Stimulated activated CD4-positive, alpha-beta T cell treated with anti-CD3 and anti-CD28 coated beads, Interleukin-1b, Interleukin-23, amount 100 ng/mL, for 1 hour (primary cell): ENCODE data around the gene ZC3H4.

ENCODE experiments used
- DNase-seq, 2 donors: peaks; one replicate each; pipeline ENCODE4 v3.0.0-alpha.2; 2020; ENCODE audit warnings: low read depth in 2 of 2

Gene ZC3H4

DNA sequence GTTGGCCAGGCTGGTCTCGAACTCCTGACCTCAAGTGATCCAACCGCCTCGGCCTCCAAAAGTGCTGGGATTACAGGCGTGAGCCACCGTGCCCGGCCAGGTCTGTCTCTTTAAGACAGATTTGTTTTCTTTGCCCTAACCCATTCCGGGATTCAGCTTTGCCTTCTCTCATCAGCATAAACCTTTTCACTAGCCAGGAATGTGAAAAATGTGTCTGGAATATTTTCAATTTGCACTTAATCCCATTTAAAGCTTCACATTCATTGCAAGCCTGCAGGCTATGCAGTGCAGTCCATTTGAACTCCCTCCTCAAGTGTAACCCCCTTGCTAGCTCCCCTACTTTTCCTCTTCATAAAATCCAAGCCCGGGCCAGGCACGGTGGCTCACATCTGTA is 64.3 kb downstream of the ZC3H4 start:
- DNase-seq = no peak

DNA sequence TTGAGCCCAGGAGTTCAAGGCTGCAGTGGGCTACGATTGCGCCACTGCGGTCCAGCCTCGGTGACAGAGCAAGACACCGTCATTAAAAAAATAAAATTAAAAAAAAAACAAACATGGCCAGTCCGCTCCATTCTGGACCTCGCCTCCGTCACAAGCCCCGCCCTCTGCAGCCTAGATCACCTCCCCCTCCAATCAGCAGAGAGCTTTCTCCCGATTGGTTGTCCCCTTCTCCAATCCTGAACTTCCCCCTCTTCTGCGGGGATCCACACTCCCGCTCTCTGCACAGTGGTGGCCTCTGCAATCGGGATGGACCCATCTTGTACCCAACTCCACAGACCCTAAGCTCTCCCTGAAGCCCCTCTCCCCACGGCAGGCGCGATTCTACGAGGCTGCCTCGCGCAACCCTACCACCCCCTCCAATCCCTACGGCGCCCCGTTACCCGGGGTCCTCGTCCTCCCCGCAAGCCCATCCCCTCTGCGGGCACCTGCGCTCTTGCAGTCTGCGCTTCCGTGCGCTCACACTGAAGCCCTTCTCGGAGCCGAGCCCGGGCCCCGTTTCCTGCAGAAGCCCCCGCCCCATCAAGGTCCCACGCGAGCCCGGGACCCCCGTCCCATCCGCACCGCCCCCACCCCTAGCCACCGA is 65.7 kb downstream of the ZC3H4 start:
- peak in 1 of 2 donors; percentile 31 for DNase-seq

DNA sequence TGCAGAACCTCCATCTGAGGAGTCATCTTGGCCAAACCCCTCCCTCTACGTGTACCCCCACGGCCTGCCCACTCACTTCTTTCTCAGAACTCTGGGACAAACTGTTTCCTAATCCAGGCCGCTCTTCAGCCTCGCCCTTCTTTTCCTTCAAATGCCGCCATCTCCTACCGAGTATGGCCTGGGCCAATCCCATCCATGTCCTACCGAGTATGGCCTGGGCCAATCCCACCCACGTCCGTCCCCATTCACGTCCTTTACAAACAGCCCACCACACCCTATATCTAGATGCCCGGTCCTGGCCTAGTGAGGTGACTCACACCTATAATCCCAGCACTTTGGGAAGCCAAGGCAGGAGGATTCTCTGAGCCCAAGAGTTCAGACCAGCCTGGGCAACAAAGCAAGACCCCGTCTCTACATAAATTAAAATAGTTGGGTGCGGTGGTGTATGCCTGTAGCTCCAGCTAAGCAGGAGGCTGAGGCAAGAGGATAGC is 66.3 kb downstream of the ZC3H4 start:
- no peak for DNase-seq

GRCh38 chr19:47045867-47046470 is 67.6 kb downstream of the ZC3H4 start:
- no peak for DNase-seq

DNA sequence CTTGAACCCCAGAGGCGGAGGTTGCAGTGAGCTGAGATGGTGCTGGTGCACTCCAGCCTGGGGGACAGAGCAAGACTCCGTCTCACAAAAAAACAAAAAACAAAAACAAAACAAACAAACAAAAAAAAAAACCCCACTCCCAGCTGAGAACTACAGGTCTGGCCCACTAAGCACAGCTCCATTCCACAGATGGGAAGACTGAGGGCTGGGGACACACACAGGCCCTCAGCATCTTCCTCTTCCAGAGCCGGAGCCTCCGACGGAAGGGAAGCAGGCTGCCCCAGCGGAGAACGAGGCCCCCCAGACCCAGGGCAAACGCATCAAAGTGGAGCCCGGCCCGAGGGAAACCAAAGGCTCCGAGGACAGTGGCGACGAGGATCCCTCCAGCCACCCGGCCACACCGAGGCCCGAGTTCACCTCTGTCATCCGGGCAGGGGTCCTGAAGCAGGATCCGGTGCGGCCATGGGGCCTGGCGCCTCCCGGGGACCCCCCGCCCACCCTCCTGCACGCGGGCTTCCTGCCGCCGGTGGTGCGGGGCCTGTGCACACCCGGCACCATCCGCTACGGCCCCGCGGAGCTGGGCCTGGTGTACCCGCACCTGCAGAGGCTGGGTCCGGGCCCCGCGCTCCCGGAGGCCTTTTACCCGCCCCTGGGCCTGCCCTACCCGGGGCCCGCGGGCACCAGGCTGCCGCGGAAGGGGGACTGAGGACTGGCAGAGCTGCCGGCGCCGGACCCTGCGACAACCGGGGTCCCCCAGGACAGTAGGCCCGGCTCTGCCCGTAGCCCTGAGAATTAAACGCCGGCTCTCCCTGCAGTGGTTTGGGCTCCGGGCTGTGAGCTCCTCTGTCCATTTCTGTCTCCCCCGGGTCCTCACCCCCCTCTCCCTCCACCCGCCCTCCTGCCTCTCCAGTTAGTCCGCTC is 68.4 kb downstream of the ZC3H4 start:
- DNase-seq = no peak

GRCh38 chr19:47040869-47041268 is 72.7 kb downstream of the ZC3H4 start:
- no peak for DNase-seq

DNA sequence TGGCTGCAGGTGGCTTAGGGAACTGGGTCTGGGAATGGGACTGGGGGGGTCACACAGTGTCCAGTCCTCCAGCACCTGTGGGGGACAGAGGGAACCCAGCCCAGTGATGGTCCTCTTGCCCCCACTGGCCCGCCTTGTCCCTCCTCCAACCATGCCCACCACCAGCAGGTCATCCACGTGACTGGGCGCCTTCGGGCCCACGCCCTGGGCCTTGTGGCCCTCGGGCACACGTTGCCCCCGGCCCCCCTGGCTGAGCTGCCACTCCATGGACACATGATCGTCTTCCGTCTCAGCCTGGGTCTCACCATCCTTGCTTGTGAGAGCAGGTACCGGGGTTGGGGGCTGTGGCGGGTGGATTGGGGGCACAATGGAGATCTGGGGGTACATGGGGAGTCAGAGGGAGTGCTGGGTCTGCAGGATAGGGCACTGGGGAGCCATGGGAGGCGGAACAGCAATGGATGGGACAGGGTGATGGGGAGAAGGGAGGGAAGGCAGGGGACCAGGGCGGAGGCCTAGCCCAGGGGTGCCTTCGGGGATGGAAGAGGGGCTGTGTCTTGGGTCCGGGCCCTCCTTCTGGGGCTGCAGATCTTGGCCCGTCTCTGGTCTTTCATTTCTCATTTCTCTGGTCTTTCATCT is 74.2 kb downstream of the ZC3H4 start:
- no peak for DNase-seq

GRCh38 chr19:47037766-47038165 is 75.8 kb downstream of the ZC3H4 start:
- no peak for DNase-seq

- no peak for DNase-seq
Measured at GRCh38 chr19:47036097-47036651, 77.4 kb downstream of the ZC3H4 start.

- peak; percentile 90 to 97 for DNase-seq
Measured at GRCh38 chr19:47035127-47036096, 78.2 kb downstream of the ZC3H4 start.

DNA sequence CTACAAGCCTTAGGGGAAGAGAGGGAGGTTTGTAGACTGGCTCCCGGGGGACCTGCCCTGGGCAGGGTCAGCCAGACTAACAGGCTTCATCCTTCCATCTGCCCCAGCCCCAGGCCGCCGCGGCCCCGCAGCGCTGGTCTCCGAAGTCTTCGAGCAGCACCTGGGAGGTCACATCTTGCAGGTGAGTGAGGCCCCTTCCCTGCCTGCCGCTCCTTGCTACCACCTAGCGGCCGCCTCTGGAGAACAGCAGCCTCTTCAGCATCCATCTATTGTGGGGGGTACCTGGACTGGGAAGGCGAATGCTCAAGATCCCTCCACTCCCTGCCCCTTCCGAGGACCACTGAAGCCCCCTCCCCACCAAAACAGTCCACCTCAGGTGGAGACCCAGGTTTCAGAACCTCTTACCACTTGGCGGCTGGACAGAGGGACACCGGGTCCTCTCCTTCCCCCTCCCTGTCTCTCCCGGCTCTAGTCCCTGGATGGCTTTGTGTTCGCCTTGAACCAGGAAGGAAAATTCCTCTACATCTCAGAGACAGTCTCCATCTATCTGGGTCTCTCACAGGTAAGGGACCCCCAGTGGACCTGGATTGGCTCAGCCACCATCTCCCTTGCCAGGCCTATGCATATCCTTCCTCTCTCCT is 81.3 kb downstream of the ZC3H4 start:
- peak in 1 of 2 donors; percentile 48 for DNase-seq

- DNase-seq = no peak
Measured at GRCh38 chr19:47028195-47028601, 85.4 kb downstream of the ZC3H4 start.

DNA sequence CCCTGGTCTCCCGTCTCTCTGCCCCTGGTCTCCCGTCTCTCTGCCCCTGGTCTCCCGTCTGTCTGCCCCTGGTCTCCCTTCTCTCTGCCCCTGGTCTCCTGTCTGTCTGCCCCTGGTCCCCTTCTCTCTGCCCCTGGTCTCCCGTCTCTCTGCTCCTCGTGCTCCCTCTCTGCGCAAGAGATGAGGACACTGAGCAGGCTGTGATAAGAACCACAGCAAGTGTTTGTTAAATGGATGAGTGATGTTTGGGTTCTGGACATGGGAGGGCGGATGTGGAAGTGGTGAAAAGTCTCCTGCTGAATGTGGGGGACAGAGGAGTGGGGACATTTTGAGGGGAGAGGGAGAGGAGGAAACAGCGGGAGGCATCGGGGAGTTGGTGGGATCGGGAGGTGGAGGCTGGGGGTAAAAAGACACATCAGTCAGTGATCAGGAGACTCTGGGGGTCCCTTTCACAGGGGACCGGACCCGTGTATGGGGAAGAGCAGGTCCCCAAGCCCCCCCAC is 85.9 kb downstream of the ZC3H4 start:
- DNase-seq = no peak

GRCh38 chr19:47026889-47027288 is 86.7 kb downstream of the ZC3H4 start:
- no peak for DNase-seq

GRCh38 chr19:47026156-47026555 is 87.4 kb downstream of the ZC3H4 start:
- DNase-seq = no peak

GRCh38 chr19:47024502-47024901 is 89.1 kb downstream of the ZC3H4 start:
- DNase-seq = no peak

DNA sequence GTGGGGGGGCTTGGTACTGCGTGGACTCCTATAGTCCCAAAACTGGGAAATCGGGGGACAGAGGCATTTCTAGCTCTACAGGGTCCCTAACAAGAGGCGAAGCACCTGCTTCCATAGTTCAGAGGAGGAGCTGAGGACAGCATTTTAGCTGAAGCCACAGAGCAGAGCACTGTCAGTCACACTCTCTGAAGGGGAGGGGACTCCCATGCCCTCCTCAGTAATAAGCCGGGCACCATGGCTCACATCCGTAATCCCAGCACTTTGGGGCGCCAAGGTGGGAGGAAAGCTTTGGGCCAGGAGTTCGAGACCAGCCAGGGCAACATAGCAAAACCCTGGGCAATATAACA is 90.2 kb downstream of the ZC3H4 start:
- no peak for DNase-seq

DNA sequence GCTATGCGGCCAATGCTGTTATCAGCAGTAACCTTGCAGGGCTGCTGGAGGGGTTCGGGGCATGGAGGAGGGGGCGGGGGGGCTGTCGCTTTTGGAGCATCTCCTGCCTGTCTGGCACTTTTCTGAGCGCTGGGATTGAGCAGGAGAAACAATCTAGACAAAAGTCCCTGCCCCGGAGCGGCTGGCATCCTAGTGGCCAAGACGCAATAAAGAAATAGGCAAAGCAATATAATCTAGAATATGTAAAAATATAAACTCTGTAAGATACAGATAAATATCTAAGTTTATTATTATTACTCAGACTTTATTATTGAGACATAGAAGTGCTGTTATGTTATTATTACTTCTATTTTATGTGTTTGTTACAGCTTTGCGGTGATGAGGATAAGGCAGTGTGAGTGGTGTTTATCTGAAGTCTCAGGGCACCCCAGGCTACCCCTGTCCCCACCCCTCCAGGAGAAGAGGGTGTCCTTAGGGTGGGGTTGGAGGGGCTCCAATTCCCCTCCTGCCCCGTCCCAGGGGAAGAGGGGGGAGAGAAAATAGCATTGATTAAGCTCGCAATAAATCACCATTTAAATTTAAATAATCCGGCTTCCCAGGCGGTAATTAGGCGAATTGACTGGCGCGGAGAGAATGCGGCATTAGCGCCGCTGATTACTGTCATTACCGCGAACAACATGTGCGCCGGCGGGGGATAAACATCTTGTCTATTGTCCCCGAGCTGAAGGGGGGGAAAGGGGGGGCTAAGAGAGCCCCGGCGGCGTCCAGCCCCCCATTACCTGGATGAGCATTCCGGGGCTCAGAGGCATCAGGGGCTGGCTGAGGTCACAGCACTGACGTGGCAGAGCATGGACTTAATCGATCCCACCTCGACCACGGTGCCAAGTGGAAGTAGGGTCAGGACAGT is 90.8 kb downstream of the ZC3H4 start:
- no peak for DNase-seq

- no peak for DNase-seq
Measured at GRCh38 chr19:47022140-47022536, 91.4 kb downstream of the ZC3H4 start.
